Neural cell (in vitro differentiated cells): ENCODE results near the gene UNC5C.

Experiments used
- CTCF ChIP-seq: fragments of 450-650 bp; IDR thresholded peaks from 2 replicates; pipeline ENCODE4 v1.5.1; 2014; ENCODE audit warnings: antibody characterized with exemption, mild to moderate bottlenecking, moderate library complexity; ENCODE audit not compliant: poor library complexity, severe bottlenecking
- EP300 ChIP-seq: fragments of 450-650 bp; conservative IDR thresholded peaks from 2 replicates; pipeline ENCODE4 v1.6.1; 2014; ENCODE audit warnings: antibody characterized with exemption, mild to moderate bottlenecking, moderate library complexity; ENCODE audit not compliant: poor library complexity, severe bottlenecking
- RAD21 ChIP-seq: fragments of 450-650 bp; conservative IDR thresholded peaks from 2 replicates; pipeline ENCODE4 v1.6.1; 2014; ENCODE audit warnings: antibody characterized with exemption, mild to moderate bottlenecking, moderate library complexity

DNA sequence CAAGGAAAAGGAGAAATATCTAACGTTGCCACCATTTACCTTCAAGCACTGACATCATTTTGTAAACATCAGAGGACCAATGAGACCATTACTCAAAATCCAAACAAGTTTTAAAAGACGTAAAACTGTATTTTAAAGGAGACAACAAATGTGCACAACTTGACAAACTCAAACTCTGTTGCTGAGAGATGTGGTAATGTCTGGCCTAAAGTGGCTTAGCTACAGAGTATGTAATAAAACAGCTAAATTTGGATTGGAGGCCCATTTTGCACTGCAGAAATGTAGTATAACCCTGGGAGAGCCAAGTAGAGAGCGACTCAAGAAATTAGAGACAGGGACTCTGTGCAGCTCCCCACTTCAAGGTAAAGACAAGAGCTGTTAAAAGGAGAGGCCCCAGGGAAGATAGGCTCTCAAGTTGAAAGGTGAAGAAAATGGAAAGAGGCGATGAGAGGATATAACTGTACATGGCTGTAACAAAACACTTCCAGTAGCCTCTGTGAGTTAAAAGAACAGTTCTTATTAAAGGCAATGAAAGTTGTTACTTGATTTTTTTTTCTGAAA, 20.3 kb downstream of the UNC5C start:
- TF ChIP-seq EP300, result no peak
- TF ChIP-seq RAD21, result no peak
- TF ChIP-seq CTCF, result no peak
